Measurements from ENCODE around the gene RNF141.

RNF141 gene

DNA sequence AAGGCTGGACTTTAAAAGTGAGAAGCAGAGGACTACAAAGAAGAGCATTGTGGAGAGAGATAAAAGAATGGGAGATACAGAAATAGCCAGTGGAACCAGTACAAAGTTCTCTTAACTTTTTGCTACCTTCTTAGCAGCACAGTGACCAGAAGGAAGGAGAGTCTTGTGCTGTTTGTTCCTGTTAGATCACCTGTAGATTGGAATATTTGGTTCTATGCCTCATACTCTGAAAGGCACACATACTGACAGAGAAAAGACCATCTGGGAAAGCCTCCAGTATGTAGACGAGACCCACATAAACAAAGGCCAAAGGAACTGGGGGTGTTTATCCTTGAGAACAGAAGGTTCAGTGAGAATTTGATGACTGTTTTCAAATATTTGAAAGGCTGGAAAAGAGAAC lies 18.7 kb downstream of the RNF141 start:
- DNase-seq: no peak

DNA sequence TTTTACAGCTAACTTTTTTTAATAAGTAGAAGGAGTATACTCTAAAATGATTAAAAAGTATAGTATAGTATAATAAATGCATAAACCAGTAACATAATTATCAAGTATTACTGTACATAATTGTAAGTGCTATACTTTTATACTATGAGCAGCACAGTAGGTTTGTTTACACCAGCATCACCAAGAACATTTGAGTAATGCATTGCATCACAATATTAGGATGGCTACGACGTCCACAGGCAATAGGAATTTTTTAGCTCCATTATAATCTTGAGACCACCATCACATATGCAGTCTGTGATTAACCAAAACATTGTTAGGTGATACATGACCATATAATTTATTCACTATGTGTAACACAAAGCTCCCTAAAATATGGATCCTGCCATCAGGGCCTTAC lies 20.4 kb downstream of the RNF141 start:
- no peak for DNase-seq

DNA sequence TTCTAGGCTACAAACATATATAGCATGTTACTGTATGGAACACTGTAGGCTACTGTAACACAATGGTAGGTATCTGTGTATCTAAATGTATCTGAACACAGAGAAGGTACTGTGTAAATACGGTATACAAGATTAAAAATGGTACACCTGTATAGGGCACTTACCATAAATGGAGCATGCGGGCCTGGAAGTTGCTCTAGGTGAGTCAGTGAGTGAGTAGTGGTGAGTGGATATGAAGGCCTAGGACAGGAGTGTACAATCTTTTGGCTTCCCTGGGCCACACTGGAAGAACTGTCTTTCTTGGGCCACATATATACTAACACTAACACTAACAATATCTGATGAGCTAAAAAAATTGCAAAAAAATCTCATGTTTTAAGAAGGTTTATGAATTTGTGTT lies 21.4 kb downstream of the RNF141 start:
- DNase-seq: no peak

DNA sequence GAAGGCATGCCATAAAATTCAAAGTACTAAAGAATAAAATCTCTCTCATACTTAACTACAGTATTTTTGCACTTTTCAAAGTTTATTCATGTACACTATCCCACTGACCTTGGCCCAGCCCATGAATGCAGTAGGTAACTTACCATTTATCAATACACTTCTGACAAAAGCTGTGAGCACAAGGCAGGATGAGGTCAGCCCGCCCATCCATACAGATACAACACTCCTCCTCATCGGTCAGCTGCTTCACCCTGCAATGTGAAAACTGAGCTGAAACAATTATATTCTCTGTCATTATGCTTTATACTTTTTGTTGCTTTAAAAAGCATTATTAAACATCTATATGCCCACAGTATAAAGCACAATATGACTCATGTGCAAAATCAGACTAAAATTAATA lies 22.1 kb downstream of the RNF141 start:
- no peak for DNase-seq

DNA sequence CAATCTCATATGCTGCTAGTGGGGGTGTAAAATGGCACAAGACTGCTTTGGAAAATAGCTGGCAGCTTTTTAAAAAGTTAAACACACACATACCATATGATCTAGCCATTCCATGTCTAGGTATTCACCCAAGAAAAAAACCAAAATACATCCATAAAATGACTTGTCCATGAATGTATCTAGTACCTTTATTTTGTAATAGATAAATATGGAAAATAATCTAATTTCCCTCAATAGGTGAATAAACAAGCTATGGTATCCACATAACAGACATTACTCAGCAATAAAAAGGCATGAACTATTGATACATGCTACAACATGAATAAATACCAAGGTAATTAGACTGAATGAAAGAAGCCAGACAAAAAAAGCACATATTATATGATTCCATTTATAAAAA lies 22.9 kb downstream of the RNF141 start:
- DNase-seq: no peak

DNA sequence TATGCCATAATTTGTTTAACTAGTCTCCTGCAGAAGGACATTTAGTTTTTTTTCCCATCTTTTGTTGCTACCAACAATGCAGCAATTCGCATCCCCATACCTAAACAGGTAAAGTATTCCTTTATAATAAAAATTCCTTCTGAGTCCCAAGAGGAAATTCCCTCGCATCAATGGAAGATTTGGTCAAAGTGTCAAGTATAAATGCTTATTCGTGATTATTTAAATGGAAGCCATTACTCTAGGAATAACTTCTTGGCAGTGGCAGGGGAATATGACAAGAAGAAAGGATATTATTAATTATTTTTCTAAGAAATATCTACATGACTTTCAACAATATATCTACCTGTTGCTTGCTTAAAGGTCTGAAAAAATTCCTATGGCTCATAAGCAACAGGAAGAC lies 25.6 kb downstream of the RNF141 start:
- DNase-seq: no peak

DNA sequence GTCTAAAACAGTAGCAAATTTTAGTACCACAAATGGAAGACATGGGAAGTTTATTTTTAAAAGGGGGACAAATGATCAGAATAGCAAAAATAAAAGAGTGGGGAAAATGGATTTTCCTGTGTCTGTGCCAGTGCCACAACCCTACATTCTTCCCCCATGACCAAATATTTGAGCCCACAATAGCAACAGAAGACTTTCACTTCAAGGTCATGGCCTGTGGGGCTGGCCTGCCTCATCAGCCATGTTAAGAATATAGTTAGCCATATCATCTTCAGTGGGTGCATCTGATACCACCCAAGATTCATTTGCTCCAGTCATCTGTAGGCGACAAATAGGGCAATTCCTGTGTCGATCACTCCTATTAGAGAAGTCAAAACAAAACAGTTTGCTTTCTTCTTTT lies 26.3 kb downstream of the RNF141 start:
- DNase-seq: no peak

DNA sequence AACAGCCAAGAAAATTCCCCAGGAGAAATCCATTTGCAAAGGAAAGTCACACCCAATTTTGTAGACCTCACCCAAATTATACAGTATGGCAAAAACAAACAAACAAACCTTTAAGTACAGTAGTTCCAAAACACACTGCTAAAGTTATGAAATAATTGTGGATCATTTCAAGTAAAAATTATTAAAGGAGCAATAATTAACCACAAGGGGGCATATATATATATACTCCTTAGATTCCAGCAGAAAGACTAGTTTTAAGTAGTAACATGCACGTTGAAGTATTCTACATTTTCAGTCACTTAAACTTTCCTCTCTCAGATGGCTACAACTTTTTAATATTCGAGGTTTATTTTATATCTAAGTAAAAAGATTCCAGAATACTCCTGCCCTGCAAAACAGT lies 26.8 kb downstream of the RNF141 start:
- DNase-seq: no peak

DNA sequence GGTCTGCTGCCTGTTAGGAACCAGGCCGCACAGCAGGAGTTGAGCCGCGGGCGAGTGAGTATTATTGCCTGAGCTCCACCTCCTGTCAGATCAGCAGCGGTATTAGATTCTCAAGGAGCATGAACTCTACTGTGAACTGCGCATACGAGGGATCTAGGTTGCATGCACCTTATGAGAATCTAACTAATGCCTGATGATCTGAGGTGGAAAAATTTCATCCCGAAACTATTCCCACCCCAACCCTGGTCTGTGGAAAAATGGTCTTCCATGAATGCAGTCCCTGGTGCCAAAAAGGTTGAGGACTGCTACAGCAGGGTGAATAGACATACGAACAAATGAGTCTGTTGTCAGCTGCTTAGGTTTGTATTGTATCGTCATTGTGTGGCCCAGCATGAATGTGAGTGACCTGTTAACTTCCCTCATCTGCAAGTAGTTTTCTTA lies 29.8 kb downstream of the RNF141 start:
- DNase-seq: no peak

DNA sequence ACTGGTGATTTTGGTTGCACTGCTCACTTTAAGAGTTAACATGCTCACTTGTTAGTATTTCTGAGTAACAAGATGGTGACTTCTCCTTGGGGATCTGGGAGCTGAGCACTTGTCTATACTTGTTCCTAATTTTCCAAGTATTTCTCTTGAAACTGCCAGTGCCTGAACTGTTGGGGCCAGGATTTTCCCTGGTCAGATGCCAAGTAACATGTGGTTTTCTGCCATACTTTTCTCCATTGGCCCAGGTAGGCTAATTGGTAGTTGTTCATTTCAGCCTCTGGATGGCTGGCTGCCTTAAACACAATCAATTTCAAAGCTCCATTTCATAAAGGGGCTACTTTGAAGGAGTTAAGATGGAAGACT lies 35.0 kb downstream of the RNF141 start:
- no peak for DNase-seq

DNA sequence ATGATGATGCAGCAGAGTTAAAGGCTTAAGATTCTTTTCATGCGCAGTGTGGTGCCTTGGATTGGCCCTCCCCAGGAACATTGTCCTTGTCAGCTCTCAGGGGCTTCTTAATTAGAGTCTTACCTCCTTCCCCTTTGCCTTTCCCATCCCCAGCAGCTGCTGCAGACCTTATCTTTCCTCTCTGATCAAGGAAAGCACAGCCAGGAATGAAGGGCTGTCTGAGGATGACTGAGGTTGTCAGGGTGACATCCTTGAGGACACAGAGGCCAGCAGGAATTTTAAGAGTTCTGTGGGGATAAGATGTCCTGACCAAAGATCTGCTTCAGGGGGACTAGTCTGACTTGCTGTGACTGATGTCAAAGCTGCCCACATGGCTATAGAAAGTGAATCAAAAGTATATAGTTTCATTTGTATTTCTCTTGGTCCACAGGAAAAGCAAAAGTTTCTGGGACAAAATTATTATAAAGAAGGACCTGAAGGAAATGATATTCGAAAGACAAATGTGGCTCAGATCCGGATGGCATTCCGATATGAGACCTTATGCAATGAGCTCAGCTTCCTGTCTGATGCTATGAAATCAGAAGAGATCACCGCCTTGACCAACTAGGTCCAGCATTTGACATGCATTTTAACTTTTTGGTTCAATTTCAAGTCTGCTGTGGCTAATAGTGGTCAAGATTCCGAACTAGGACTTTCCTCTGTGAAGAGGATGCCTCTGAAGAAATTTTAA lies 35.5 kb downstream of the RNF141 start:
- no peak for DNase-seq

DNA sequence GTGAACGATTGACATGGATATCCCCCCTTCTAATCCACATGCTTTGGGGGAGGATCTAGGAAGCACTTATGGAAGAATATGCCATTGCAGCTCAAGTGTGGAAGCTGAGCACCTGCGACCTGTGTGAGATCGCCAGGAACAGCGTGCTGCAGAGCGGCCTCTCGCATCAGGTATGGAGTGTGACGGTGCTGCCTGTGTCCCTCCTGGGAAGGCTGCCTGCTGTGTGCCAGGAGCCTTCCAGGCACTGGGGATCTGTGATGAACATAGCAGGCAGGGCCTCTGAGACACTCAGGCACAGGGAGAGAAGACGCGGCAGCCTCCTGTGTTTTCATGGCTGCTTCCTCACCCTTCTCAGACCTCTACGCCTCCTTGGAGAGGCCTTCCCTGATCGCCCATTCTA lies 36.5 kb downstream of the RNF141 start:
- DNase-seq: no peak

DNA sequence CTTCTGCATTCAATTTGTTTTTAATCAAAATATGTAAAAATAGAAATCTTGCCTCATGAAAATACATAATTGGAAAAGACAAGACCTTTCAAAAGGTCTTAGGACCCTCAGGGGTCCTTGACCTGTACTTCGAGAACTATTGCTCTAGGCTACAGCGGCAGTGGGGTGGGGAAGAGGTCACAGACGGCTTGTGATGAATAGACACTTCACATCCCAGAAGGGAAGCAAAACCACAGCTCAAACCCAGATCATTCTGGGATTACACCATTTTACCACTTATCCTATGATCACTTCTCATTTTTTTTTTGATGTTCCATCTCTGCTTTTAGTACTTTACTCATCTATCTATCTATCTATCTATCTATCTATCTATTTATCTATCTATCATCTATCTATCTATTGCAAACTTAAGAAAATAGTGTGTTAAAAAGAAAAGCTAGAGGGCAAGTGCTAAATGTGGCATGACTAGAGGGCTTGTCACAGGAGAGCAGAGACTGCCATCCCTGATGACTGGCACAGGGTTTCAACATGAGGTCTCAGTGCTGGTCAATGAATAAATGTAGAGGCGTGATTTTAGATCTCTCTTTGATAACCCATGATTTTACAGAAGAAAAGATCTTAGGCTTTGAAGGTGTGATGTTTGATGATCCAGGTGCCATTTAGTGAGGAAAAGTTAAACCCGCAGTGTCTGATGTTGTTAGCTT lies 37.1 kb downstream of the RNF141 start:
- no peak for DNase-seq

DNA sequence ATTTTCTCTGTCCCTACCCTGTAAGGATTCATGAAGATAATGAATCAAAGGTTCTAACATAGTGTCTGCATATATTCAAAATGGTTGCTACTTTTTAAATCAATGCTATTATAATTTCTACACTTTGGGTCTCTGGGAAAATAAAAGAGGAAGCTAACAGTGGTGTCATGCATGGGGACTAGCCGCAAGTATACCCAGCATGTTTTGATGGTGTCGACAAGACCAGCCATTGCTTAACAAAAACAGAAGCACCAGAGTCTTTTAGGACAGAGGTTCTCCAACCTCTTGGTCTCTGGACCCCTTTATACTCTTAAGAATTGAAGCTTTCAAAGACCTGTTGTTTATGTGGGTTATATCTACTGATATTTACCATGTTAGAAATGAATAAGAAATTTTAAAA lies 37.8 kb downstream of the RNF141 start:
- DNase-seq: no peak

DNA sequence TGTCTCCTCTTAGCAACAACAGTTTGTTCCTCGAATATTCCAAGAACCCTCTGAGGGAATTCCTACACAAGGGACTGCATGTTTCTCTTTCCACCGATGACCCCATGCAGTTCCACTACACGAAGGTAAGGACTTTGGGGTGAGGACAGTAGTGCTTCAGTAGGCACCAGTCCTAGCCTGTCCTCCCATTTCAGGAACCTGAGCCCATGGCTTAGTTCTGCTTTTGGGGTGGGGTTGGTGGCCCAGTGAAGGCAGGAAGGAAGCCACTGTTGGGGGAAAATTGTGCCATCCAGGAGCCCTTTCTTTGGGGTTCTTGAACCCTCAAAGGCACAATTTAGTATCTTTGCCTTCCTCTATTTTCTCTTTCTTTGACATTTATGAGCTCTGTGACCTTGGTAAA lies 38.2 kb downstream of the RNF141 start:
- DNase-seq: no peak

DNA sequence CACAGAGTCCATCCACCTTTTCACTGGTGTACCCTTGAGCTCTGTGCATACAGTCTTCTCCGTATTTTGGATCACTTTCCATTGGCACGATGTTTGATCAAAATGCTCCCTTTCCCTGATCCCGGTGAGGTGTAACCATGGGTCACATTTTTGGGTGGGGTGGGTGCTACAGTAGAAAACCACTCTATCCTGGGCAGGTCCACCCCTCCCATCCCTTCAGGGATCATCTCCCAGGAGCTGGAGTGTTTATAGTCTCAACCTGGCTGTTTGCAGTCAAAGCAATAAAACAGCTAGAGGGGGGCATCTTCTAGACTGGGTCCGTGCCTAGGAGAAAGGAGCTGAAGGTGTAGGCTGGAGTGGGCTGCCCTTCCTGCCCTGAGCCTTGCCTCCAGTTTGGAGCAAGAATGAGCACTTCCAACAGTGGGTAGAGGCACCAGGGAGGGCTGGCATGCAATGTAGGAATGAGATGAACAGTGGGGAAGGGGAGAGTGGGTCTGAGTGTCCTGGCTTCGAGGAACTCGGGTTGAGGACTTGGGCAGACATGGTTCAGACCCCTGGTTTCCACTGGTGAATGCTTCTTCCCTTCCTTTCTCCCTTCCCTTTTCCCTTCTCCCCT lies 38.8 kb downstream of the RNF141 start:
- DNase-seq: no peak

DNA sequence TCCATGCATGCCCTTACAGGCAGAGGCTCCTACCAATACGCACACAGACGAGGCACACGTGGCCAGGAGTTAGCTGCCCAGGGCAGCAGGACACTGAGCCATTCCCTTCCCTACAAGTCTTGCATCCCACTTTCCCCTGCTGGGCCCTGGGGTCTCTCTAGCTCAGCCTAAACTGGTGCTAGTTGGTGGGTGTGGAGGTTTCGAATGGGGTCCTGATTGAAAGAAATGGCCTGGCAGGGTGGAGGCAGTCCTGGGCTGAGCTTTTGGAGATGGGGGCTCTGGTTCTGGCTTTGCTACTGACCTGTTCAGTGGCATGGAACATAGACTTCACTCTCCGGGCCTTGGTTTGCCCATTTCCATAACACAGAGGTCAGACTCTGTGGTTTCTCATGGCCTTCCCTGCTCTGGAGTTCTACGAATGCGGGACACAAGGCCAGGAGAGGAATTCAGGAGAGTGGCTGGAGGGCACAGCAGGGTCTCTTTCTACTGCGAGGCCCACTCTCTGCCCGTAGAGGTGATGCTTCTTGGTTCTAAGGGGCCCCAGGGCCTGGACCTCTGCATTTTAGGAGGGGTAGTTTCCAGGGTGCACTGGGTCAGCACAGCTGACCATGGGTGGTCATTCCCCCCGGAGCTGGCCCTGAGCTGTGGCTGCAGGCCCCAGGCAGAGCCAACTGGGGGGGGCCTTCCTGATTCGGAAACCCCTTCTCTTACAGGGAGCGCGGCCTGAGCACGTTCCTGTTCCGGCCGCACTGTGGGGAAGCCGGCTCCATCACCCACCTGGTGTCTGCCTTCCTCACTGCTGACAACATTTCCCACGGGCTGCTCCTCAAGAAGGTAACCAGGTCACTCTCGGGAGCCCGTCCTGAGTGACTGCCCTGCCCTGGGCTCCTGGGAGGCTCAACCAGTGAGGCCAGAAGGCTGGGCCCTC lies 40.0 kb downstream of the RNF141 start:
- no peak for DNase-seq

DNA sequence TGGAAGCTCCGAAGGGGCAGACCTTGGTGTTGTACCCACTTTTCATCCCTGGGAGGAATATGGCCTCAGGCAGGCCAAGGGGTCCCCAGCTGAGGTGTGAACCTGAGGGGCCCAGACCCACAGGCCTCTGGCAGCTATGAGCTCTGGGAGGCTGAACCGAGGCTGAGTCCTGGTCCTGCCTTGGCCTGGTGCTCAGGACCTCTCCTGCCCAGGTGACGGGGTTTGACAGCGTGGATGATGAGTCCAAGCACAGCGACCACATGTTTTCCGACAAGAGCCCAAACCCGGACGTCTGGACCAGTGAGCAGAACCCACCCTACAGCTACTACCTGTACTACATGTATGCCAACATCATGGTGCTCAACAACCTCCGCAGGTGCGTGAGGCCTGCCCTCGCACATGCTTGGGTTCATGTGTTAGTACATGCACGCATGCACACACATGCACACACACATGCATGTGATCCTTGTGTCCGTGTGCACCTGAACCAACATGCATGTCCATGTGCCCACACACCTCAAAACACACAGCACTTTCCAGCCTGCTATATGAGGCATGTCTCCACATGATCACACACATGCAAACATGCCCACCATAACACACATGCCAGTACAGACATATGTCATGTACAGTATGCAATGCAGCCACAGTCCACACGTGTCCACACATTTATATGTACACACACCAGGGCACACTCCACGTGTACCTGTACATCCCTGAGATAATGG lies 40.9 kb downstream of the RNF141 start:
- no peak for DNase-seq

DNA sequence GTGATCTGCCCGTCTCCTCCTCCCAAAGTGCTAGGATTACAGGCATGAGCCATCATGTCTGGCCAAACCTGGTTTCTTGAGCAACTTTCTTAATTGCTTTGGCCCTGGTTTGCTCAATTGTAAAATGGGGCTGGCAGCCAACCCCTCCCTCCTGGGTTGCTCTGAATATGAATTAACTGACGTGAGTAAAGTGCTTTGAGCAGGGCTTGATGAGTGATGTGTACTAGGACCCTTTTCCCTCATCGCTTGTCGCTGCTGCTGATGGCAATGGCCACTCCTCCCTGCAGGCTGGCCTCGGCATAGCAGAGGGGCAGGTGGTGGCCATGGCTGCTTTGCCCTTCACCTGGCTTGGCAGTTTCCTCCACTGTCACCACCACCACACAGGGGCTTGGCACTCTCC lies 41.5 kb downstream of the RNF141 start:
- no peak for DNase-seq

DNA sequence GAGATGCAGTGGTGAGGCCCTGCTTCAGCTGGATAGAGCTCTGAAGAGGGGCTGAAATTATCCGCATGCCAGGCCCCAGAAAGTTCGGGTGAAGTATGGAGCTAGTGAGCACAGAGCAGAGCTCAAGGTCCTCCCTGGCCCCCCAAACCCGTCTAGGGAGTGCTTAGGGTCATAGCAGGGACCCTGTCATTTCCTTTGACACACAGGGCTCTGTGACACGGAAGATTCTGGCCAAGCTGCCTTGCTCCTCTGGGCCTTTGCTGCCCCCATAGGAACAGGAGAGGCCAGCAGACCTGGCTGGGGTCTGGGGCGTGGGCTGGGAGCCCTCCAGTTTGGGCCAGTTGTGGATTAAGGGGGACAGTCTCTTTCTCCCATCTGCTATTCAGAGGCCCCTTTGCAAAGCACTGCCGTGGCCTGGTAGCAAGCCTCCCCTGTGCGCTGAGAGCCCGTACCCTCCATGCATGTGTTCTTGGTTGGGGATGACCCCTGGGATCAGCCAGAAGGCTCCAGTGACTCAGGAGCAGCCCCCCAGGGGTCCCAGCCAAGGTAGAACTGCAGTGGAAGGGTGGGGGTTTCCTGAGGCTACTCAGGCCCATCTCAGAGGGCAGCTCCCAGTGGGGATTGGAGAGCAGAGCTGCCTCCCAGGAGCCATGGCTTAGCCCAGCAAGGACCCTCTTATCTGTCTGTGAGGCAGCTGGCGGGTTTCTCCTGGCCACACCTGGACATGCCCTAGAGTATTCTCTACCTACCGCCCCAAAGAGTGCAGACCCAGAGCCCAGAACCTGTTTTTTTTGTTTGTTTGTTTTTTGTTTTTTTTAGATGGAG lies 42.3 kb downstream of the RNF141 start:
- no peak for DNase-seq

DNA sequence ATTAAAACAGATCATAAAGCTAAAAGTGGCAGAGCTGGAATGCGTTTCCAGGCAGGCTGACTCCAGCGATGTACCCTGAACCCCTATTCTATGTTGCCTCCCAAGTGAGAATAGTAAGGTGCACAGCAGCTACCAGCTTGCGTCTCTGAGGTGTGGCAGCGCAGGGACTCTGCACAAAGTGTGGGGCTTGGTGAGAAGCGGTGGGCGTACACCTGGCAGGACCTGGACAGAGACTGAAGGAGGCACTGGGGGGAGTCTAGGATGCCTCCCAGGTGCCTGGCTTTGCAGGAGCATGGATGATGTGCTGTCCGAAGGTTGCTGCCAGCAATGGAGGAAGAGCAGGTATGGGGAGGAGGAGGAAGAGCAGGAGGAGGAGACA lies 43.0 kb downstream of the RNF141 start:
- DNase-seq: no peak

All from GOT3 (cell line).